ENCODE results near the gene PIWIL1. TPM values are rescaled to one million over a fixed set of nuclear protein-coding genes. Genes with fewer than 3 reads are reported as not detected.

Gene PIWIL1
- polyA plus RNA-seq (ENCODE audit: insufficient read length in 4 of 4): 1 to 10 TPM in 2 of 4 donors, under 1 TPM in 2; 0.22 to 1.2 (median 1.0) TPM

DNA sequence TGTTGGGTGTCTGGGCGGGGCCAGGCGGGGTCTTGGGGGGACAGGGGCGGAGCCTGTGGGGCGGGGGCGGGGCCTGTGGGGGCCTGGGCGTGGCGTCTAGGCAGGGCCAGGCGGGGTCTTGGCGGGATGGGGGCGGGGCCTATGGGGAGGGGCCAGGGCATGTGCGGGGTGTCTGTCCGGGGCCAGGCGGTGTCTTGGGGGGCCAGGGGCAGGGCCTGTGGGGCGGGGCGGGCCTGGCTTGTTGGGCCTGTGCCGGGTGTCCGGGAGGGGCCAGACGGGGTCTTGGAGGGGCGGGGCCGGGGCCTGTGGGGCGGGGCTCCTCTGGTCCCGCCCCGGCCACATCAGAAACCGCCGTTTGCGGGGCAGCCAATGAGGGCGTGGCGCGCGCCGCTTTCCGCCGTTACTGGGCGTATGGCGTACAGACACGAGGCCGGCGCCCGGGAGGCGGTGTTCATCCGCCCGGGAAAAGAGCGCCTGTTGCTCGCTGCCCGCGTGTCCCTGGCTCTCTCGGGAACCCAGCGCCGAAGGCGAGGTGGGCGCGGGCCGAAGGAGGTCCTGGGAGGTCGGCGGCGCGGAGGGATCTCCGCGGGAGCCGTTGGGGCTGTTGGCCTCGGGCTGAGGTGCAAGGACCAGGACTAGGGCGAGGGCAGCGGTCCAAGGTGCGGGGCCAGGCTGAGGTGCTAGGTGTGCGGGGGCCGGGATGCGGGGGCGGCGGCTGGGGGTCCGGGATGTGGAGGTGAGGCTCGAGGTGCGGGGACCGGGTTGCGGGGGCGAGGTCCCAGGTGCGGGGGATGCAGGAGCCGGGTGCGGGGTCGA is at the start of gene PIWIL1:
Gene PIWIL1, plus strand, starts transcription at position 400 of the 816 bp plus-strand sequence. CDS start 4,705 bp downstream, outside the sequence.
- no peak for DNase-seq (ENCODE audit: low read depth in 4 of 4, low spot score in 2 of 4)

DNA sequence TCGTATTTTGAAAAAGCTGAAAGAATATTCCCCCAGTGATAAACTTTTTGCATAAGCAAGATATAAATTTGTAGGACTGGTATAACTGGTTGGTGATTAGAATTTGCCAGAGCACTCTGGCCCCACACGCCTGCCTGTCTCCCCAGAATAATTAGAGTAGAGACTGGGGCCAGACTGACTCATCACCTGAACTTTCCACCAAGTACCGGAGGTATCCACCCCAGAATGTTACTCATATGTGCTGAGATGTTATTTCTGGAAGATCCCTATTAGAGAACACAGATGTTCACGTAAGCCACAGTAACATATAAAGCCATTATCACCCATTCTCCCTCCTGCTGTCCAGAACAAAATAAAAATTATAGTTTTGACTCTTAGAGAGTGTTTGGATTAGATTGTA is 49.5 kb upstream of the PIWIL1 start:
- DNase-seq (ENCODE audit: low read depth in 4 of 4, low spot score in 2 of 4): no peak

DNA sequence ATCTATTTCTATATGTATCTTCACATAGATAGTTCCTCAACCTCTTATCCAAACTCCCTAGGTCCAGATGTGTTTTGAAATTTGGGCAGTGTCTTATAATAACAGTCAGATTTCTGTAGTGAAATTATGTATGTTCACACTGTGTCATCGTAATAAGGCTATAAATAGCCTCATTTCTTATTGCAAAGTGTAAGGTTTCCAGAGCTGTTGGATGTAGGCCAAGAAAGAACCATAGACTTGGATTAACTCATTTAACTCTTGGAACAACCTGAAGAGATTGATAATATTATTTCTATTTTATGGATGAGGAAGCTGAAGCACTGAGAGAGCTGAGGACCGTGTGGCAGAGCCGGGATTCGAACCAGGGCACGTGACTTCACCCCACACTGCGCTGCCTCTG is 49.0 kb upstream of the PIWIL1 start:
- no peak for DNase-seq (ENCODE audit: low read depth in 4 of 4, low spot score in 2 of 4)

DNA sequence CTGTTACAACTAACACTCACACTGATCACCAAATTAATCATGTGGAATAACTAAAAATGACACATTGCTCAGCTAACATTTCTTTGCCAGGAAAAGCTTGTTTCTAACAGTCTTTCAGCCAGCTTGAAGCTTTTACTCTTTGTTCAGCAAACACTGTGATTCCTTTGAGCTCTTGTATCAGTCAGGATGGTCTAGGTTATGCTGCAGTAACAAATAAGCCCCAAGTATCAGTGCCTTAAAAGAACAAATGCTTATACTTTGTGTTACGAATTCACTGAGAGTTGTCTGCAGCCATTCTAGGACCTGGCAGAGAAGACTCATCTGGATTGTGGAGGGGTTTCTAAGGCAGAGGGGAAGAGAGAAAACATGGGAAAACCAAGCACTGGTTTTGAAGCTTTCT is 47.6 kb upstream of the PIWIL1 start:
- DNase-seq (ENCODE audit: low read depth in 4 of 4, low spot score in 2 of 4): no peak

DNA sequence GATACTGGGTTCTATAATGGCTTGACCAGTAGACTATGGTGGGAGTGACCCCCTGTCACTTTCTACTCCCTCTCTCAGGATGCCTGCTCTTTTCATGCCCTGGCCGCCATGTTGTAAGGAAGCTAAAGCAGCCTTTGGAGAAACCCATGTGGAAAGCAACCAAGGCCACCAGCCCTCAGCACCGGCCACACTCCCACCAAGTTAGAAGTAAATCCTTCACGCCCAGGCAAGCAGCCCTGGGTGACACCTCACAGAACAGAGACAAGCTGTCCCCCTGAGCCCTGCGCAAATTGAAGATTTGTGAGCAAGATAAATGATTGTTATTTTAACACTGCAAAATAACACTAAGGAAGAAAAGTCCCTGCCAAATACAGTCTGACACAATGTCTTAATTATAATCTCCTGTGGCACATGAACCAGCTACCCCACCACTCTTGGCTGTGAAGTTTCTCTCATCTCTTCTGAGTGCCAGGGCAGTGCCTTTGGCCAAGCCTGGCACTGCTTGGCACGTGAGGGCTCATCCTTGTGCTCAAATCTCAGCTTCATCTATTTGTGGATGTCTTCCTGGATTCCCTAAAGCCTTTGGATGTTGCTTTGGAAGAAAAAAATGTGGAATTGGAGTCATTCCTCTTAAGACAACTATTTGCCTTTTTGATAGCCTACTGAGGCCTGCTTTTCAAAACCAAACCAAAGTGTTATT is 39.2 kb upstream of the PIWIL1 start:
- DNase-seq (ENCODE audit: low read depth in 4 of 4, low spot score in 2 of 4): no peak

DNA sequence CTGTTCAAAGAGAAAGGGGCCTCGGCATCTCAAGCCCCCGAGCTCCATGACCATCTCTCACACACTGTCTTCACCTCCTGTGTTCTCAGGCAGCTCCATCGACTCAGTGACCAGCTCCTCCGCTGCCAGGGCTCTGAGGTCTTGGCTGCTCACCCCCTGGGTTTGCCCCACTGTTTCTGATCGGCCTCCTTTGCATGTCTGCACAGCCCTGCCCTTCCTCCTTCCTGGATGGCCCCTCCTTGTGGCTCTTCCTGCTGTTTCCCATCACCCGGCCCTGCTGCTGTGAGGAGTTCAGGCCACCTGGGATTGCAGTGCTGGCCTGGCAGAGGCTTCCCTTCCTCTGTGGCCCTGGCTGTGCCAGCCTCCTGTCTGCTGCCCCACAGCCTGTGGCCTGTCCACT is 38.1 kb upstream of the PIWIL1 start:
- no peak for DNase-seq (ENCODE audit: low read depth in 4 of 4, low spot score in 2 of 4)

DNA sequence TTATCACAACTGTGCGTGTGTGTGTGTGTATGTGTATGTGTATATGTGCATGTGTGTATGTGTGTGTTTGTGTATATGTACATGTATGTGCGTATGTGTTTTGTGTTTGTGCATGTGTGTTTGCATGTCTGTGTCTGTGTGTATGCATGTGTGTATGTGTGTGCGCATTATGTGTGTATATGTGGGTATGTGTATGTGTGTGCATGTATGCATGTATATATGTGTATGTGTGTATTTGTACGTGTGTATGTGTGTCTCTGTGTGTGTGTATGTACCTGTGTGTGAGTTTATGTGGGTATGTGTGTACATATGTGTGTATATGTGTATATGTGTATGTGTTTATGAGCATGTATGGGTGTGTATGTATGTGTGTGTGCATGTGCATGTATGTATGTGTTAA is 37.6 kb upstream of the PIWIL1 start:
- DNase-seq (ENCODE audit: low read depth in 4 of 4, low spot score in 2 of 4): no peak

DNA sequence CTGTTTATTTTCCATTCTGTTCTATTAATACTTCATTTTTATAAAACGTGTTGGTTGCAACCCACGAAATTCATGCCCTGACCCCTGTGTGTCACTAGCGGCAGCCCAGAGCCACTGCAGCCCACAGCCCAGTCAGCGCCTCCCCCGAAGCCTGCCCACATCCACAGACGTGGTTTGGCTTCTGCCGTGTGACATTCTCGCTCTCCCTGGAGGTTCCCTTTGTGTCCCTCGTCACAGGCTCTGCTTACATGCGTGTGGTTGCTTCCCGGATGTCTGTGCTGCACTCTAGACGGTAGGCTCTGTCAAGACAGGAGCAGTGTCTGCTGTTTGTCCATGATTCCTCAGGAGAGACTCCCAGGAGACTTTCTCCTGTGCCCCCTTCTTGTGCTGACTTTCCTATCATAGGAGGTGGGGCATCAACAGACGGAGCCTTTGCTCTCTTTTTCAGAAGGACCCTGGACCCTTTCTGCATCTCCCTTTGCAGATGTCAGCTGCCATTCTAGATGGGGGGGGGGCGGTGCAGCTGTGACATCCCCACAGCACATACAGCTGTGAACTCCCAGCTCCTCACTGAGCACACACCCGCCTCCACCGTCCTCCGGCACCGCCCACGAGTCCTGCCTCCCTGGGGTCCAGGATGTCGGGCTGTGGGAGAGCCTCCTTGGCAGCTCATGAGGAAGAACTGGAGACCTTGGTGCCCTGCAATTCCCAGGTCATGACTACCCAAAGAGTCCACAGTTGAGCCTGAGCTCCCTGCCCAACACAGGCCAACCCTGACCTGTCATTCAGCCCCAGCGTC is 36.8 kb upstream of the PIWIL1 start:
- DNase-seq (ENCODE audit: low read depth in 4 of 4, low spot score in 2 of 4): no peak

DNA sequence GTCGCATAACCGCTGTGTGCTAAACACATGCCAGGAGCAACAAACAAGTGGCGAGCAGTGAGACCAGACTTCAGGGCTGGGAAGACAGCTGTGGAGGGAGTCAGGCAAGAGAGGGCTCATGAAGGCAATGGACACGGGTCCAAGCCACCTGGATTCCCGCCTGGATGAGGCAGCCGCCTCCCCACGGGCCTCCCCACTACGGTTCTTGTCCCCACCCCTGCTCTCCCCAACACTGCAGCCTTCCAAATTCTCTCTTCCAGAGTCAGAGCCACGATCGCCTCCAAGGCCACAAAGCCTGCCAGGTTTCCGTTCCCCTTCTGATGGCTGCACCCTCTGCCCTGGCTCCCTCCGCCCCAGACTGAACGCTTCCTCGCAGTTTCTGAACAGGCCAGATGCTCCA is 36.1 kb upstream of the PIWIL1 start:
- no peak for DNase-seq (ENCODE audit: low read depth in 4 of 4, low spot score in 2 of 4)

DNA sequence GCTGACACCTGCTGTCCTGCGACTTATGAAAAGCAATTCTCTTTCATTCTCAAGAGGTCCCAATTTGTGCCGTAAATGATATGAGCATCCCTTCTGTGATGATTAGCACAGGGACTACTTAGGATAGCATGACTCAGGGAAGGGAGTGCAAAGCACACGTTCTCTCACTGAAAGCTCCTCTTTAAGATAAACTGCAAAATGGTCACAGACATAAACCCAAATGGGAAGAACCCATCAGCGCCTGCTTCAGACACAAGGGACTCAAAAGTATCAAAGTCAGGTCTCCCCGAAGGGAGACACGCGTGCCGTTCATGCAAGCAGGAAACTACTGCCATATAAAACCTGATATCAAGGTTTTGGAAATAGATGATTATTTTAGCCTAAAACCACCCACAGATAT is 33.9 kb upstream of the PIWIL1 start:
- no peak for DNase-seq (ENCODE audit: low read depth in 4 of 4, low spot score in 2 of 4)

DNA sequence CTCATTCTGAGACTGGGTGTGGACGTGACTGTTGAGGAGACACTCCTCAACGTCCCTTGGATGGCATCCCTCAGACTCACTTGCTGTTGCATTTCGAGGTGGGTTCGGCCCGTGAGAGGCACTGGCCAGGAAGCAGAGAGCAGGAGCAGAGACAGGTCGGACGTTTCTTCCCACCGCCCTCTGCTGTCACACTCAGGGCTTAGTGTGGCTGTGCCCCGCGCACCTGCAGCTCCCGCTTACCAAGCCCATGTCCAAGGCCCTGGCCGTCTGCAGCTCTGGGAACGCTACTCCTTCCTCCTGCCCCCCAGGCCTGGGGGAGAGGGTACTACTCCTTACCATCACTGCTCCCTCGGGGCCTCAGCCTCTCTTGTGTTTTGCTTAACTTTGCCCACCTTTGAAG is 29.8 kb upstream of the PIWIL1 start:
- no peak for DNase-seq (ENCODE audit: low read depth in 4 of 4, low spot score in 2 of 4)

DNA sequence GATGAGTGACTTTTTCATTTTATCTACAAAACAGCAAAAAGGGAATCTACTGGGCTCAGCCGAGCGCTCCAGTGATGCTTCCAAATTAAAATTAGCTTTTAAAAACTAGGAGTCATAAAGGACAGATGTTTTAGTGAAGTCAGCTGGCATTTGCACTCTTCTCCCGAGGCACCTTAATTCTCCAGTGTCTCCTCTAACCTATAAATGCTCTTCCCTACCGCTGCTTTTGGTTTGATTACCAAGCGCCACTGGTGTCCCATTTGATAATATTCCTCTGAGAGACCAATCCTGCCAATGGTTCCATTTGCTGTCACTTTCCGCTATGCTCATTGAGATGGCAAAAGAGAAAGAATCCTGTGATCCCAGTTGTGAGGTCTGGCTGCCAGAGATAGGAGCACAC is 29.3 kb upstream of the PIWIL1 start:
- DNase-seq (ENCODE audit: low read depth in 4 of 4, low spot score in 2 of 4): no peak

DNA sequence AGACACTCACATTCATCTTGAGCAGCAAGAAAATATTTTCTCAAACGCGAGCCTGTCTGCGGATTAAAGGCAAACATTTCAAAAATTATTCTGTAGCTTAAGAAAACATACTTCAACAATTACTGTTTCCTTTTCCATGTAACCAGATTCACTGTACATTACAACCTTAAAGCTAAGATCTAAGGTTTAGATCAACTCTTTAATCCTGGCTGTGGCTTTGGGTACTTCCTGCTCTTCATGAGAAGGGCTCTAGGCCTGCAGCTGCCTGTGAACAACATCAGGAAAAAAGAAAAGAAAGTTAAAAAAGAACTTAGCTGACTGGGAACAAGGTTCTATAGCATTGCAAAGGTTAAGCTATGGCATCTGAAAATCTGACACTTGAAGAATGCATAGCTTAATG is 21.4 kb upstream of the PIWIL1 start:
- no peak for DNase-seq (ENCODE audit: low read depth in 4 of 4, low spot score in 2 of 4)

DNA sequence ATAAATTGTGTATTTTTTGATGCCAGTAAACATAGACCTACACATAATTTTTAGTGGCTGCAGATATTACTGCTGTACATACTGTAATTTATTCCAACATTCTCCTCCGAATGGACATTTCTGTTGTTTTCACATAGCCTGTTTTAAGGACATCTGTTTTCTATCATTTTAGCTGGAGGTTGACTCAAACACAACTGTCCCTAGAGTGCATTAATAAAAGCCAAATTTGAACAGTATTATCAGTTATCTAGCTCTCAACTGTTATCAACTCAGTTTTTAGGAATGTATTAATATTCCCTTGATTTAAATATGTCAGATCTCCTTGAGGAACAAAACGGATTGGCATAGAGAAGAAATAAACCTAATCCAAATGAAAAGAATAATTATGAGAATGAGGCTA is 17.2 kb upstream of the PIWIL1 start:
- DNase-seq (ENCODE audit: low read depth in 4 of 4, low spot score in 2 of 4): no peak

DNA sequence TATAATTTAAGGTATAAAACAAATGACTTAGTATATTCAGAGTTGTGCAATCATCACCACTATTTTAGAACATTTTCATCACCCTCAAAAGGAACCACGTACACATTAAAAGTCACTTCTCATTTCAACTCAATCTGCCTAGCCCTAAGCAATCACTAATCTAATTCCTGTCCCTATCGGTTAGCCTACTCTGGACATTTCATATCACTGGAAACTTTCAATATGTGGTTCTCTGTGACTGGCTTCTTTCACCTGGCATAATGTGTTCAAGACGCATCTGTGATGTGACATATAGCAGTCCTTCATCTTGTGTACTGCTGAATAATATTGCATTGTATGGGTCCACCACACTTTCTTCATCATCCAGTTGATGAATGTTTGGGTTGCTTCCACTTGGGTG is 15.4 kb upstream of the PIWIL1 start:
- DNase-seq (ENCODE audit: low read depth in 4 of 4, low spot score in 2 of 4): no peak

DNA sequence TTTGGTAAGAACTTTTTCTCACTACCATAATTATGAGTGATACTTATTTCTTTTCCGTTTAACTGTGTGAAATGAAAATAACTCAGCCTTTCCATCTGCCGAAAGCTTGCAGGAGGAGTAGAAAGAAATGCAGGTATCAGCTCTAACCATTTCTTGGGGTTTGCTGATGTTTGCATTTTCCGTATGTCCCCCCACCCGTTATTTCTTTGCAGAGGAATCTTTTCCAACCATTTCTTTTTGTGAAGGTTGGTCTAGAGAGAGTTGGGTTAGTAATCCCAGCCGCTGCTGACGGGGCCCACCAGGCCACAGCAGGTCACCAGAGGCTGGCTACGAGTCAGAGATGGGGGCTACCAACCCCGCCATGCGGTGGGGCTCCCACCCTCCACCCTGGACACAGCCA is 7.0 kb upstream of the PIWIL1 start:
- no peak for DNase-seq (ENCODE audit: low read depth in 4 of 4, low spot score in 2 of 4)

DNA sequence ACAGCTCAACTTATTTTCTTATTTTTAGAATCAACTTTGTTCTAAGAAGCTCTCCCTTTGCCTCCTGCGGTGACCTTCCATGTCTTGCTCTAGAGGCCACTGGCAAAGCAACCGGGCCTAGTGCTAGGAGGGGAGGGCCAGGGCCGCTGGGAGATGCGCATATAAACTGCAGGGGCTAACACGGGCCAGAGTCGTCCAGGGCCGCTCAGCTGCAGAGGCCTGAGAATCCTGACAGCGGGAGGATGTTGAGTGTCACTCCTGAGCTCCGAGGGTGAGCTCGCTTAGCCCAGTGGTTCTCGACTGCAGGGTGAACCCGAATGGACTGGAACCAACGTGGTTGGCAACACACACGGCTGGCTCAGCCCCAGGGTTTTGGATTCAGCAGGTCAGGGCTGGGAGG is 6.5 kb upstream of the PIWIL1 start:
- DNase-seq (ENCODE audit: low read depth in 4 of 4, low spot score in 2 of 4): no peak

DNA sequence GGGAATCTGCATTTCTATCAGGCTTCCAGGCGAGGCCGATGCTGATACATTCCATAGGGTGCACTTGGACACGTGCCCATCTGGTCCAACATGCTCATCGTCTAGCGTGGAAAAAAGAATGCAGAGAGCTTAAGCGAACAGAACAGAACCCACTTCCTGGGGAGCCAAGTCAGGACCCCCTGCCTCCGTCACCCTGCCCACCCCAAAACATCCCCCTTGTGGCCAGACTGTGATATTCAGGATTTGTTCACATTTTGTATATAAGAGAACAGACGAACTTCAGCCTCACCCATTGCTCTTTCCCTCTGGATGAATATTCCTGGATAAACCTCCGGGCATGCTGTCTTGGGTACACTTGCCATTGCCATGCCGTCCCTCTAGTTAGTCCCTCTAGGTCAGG is 4.3 kb upstream of the PIWIL1 start:
- no peak for DNase-seq (ENCODE audit: low read depth in 4 of 4, low spot score in 2 of 4)

DNA sequence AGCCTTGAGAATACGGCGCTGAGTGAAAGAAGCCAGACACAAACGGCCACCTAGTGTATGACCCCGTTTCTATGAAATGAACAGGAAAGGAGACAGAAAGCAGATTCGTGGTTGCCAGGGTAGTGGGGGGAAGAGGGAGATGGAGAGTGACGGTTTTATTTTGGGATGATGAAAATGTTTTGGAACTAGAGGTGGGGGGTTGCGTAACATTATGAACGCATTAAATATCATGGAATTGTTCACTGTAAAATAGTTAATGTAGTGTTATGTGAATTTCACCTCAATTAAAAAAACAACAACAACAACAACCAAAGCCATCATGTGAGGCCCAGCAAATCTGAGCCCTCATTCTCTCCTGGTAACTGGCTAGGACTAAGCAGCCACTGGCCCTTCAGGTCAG is 3.3 kb upstream of the PIWIL1 start:
- no peak for DNase-seq (ENCODE audit: low read depth in 4 of 4, low spot score in 2 of 4)

DNA sequence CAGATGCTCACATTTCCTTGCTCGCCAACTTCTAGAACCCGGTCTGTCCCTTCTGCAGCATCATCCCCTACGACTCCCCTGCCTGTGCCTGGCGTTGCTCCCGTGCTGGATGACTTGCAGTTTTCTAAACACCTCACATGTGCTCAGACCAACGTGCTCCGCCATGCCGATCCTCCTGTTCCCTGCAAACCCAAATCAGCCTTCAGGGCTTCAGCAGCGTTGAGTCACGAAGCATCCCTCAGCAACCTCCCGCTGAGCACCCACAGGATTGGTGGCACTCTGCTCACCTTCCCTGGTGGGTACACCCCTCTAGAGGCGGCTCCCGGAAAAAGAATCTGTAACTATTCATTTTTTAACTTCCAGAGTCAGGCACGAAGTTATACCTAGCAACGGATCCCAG is 2.8 kb upstream of the PIWIL1 start:
- no peak for DNase-seq (ENCODE audit: low read depth in 4 of 4, low spot score in 2 of 4)
